Retinal pigment epithelial cell (primary cell): ENCODE results near the gene WDR7.

Experiments
- DNase-seq: peaks from one replicate; pipeline ENCODE4 v3.0.0-alpha.2; 2010; ENCODE audit warnings: low read depth
- H3K4me3 ChIP-seq: 2 replicates; pipeline ENCODE4 v1.5.1; 2011; ENCODE audit warnings: mild to moderate bottlenecking, low read length, control low read depth, moderate library complexity
- TF ChIP-seq, protein P1 (sequence below): conservative IDR thresholded peaks from 2 replicates; pipeline ENCODE4 v1.5.1; 2011; ENCODE audit warnings: low read depth, low read length, control low read depth, inconsistent platforms

WDR7 gene

DNA sequence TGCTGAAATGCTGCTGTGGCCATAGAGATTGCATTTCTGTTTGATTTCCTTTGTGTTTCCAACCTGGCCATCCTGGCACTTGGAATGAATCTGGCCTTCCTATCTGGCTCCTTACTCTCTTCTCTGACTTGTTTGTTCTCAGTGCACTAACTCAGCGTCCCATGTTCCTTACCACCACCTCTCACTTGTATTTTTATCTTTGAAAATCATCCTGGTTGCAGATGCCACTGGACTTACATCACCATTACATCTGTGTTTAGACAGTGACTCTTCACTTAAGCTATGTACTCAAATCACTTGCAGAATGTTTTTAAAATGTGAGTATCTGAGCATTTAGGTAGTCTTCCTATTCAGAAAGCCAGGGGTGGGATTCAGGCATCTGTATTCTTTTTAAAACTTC lies 239.5 kb downstream of the WDR7 start:
- TF ChIP-seq, protein P1, sequence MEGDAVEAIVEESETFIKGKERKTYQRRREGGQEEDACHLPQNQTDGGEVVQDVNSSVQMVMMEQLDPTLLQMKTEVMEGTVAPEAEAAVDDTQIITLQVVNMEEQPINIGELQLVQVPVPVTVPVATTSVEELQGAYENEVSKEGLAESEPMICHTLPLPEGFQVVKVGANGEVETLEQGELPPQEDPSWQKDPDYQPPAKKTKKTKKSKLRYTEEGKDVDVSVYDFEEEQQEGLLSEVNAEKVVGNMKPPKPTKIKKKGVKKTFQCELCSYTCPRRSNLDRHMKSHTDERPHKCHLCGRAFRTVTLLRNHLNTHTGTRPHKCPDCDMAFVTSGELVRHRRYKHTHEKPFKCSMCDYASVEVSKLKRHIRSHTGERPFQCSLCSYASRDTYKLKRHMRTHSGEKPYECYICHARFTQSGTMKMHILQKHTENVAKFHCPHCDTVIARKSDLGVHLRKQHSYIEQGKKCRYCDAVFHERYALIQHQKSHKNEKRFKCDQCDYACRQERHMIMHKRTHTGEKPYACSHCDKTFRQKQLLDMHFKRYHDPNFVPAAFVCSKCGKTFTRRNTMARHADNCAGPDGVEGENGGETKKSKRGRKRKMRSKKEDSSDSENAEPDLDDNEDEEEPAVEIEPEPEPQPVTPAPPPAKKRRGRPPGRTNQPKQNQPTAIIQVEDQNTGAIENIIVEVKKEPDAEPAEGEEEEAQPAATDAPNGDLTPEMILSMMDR = no peak
- no peak overlapping the region for H3K4me3 ChIP-seq
- peak; percentile 24 for DNase-seq

DNA sequence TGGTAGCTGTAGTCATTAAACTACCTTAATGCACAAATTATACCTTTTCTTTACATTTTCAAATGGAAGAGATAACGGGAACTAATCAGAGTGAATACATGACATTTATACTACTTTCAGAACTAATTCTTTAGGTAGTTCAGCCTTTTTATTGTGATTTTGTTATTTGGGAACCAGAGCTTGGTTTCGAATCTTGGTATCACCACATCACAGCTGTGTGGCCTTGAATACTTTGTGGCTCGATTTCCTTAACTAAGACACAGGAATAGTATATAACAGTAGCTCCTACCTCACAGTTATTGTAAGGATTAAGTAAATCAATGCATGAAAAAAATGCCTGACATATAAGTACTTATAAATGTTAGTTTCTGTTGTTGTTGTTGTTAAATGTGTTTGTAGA lies 240.0 kb downstream of the WDR7 start:
- TF ChIP-seq, protein P1 = no peak
- no peak overlapping the region for H3K4me3 ChIP-seq
- no peak for DNase-seq

GRCh38 chr18:56891870-56892269 lies 240.7 kb downstream of the WDR7 start:
- H3K4me3 ChIP-seq = no peak overlapping the region
- DNase-seq = no peak
- TF ChIP-seq, protein P1 = no peak

- DNase-seq = no peak
- TF ChIP-seq, protein P1 = no peak
- no peak overlapping the region for H3K4me3 ChIP-seq
Observed at GRCh38 chr18:56897122-56897521, 246.0 kb downstream of the WDR7 start.

DNA sequence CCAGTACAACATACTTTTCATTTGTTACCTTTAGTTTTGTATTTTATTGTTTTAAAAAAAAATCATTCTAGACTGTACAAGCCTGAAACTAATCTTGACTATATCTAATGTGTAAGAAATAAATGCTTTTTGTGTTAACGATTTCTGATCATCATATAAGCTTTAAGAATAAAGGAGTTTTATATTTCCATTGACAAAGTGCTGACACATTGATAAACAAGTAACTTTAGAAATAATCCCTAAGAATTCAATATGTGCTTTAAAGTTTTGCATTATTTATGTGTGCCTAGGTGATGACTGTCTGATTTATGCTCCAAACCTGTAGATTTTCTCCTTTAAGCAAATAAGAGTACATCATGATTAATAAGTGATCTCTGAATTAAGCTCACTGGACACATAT lies 248.5 kb downstream of the WDR7 start:
- TF ChIP-seq, protein P1 = no peak
- DNase-seq = no peak
- no peak overlapping the region for H3K4me3 ChIP-seq

DNA sequence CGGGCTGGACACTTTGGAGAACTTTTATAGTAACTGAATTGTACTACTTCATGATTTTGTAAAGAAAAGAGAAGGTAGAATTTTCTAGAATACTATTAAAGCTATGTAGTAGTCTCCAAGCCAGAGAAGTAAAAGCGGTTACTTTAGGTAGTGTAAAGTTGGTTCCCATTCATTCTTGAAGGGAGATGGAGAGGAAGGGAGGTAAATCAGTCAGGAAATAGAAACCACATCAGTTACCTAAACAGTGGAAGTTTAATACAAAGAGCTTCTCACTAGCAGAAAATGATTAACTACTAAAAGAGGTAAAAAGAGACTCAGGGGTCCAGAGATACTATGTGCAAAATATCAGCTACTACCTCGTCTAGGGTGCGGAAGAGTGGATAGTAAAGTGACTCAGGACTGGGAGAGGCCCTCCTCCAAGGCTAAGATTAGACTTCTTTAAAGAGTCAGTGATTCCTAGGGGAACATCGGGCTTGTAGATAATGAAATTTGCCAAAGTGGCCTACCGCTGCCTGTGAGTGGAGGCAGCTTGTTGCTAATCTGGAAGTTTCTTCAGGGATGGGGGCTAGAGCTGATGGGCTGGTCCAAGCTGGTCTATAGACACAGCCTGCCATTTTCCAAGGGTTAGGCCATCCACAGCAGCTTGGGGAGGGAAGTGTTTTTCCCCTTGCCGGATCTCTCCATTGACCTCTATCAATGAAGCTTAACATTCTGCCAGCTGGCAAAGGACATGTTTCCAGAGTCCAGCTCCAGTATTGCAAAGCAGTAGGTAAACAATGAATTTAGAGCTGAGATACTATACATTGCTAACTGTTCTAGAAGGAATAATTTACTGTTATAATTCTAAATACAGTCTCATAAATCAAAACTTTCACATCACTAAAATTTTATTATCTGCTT lies 249.3 kb downstream of the WDR7 start:
- DNase-seq = no peak
- no peak overlapping the region for H3K4me3 ChIP-seq
- TF ChIP-seq, protein P1 = no peak

DNA sequence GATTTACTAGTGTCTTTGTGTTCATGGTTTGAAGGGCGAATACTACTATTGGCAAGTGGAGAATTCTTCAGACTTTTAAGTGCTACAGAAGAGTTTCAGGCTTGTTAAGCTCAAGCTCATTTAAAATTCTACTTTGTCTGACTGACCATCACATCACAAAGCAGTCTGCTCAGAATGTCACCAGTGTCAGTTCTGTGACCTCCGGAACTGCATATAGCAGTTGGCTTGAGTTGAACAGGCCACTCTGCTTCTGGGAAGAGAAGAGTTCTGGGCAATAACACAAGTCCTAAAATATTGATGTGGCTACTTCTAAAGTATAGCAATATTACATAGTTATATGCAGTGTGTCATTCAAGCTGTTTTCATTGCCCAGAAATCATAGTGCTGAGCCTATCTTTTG lies 250.8 kb downstream of the WDR7 start:
- no peak overlapping the region for H3K4me3 ChIP-seq
- no peak for DNase-seq
- TF ChIP-seq, protein P1 = no peak
